GM19099 (cell line): Measurements from ENCODE around the gene THRB.

ENCODE experiments used
- POLR2A ChIP-seq: IDR thresholded peaks from 3 replicates; pipeline ENCODE4 v1.6.1; 2011; ENCODE audit warnings: low read depth; ENCODE audit not compliant: insufficient read length; ENCODE audit errors: extremely low read depth

Gene THRB

GRCh38 chr3:24502690-24503089 lies 8.0 kb upstream of the THRB start:
- TF ChIP-seq POLR2A: no peak

DNA sequence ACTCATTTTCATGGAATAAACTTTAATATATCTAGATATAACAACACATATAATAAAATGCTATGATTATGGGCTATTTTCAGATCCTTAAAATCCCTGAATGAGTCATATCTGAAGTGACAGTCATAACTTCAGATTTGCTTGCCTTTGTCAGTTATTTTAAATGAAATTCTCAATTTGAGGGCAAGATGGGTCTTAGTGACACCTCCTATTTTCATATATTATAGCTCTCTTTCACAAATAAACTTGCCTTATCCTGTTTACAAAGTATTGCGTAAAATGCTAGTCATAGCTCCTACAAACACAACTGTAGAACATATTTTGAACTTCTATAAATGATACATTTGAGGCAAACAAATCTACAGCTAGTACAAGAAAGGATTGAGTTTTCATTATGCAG lies 6.2 kb upstream of the THRB start:
- TF ChIP-seq POLR2A: no peak

- TF ChIP-seq POLR2A: no peak
Measured at GRCh38 chr3:24499991-24500390, 5.3 kb upstream of the THRB start.

GRCh38 chr3:24498796-24499195 lies 4.1 kb upstream of the THRB start:
- no peak for TF ChIP-seq POLR2A

DNA sequence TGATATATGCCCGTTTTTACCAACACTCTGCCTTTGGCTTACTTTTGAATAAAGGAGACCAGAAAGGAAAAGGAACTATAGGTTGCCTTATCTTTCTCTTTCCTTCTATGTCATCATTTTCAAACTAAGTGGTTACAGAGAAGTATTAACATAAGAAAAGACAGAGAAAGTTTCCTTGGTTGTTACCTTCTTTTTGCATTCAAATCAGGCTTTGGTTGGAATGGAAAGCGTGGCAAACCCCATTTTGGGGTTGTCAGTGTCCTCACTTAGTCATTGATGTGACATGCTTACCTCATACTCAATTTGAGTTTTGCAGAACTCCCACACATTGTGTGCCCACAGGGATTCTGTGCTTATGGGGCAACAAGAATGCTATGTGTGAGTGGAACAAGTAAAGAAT lies 3.7 kb upstream of the THRB start:
- no peak for TF ChIP-seq POLR2A

DNA sequence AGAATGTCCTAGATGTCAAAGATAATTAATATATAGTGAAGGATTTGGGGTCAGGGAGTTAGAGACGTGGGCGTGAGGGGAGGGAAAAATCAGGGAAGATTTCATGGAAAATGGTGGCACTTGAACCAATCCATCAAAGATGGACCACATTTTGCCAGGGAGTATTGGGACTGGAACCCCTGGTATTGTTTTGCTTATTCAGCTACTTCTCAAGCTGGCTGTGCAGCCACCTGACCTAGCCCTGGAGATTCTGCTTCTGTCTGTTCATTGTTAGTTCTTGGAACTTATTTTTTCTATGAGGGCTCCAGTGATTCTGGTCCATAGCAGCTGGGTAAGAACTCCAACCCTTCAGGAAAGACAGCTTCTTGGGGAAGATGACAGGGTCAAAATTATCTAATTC lies 3.3 kb upstream of the THRB start:
- TF ChIP-seq POLR2A: no peak

- TF ChIP-seq POLR2A: no peak
Measured at GRCh38 chr3:24496529-24497482, 2.2 kb upstream of the THRB start.

DNA sequence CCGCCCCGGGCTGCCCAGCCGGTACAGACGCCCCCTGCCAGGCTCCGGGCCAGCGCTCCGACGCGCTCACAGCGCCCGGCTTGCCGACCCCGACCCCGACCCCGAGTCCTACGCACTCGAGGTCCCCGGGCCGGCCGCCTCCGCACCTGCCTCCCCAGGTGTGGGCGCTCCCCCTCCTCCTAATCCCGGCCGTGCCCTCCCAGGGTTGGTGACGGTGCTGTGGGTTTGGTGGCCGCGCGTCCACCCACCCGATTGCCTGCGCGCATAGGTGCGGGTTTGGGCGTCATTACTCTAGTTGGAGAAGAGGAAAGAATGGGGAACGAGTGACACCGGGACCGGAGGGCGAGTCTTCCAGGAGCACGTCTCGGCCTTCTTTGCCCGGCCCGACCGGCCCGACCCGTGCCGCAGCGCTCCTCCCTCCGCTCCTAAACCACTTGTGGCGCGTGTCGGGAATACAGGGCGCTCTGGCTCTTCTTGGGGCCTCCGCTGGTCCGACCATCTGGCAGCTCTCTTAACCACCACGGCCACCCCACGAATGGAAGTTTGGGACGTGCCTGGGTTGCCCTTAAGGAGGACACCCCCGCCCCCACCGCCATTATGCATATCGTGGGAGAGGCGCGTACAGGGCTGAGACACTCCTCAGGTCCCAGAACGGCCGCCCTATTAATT lies 810 bp upstream of the THRB start:
- no peak for TF ChIP-seq POLR2A

- no peak for TF ChIP-seq POLR2A
Measured at GRCh38 chr3:24493746-24494617, 668 bp downstream of the THRB start.

GRCh38 chr3:24492971-24493551 lies 1.6 kb downstream of the THRB start:
- no peak for TF ChIP-seq POLR2A

GRCh38 chr3:24490151-24490550 lies 4.5 kb downstream of the THRB start:
- TF ChIP-seq POLR2A: no peak

GRCh38 chr3:24487325-24488262 lies 7.1 kb downstream of the THRB start:
- no peak for TF ChIP-seq POLR2A

GRCh38 chr3:24485511-24485910 lies 9.1 kb downstream of the THRB start:
- TF ChIP-seq POLR2A: no peak

DNA sequence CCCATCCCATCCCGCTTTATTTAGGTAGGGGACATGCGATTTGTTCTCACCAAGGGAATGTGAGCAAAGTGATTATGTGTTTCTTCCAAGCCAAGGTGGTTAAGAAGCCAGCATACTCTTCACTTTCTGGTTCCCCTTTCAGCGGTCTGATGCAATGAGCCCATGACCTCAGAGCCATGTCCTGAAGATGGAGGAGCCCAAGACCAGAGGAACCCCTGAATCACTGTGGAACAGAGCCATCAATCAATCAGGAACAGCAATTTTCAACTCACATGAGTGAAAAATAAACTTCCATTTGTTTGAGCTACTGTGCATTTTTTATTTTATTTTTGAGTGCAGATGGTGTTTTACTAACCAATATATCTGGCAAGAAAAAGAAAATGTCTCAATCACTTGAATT lies 10.8 kb downstream of the THRB start:
- TF ChIP-seq POLR2A: no peak

DNA sequence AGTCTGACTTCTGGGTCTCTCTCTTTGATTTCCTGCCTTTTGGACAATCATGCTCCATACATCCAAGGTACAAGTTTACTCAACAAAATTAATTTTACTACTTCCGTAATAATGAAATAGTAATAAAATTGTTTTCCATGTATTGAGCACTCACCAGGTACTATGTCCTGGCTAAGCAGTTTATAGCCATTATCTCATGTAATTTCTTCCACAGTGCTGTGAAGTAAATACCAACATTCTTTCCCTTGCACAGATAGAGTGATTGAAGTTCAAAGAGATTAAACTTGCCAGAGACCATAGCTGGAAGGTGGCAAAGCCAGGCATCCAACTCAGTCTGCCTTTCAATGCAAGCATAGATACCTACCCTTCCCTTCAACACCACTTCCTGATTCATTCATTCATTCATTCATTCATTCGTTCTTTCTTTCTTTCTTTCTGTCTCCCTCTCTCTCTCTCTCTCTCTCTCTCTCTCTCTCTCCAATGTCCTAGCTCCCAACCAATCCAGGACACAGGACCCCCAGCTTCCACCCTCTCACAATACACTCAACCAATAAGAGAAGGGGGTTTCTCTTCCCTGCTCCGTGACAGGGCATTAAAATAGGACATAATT lies 12.4 kb downstream of the THRB start:
- no peak for TF ChIP-seq POLR2A
